BLaER1 (cell line): ENCODE data around the gene CAPN7.

Experiments used
- H3K27ac ChIP-seq: shearing (Covaris generic); formaldehyde crosslinking; 2 replicates; pipeline ENCODE4 v1.8.1; 2022
- H3K27me3 ChIP-seq: shearing (Covaris generic); formaldehyde crosslinking; 2 replicates; pipeline ENCODE4 v1.8.1; 2022
- H3K36me3 ChIP-seq: shearing (Covaris generic); formaldehyde crosslinking; 2 replicates; pipeline ENCODE4 v1.8.1; 2022
- H3K4me1 ChIP-seq: shearing (Covaris generic); formaldehyde crosslinking; 2 replicates; pipeline ENCODE4 v1.8.1; 2022
- H3K4me2 ChIP-seq: shearing (Covaris generic); formaldehyde crosslinking; 2 replicates; pipeline ENCODE4 v1.8.1; 2022
- H3K4me3 ChIP-seq: shearing (Covaris generic); formaldehyde crosslinking; 2 replicates; pipeline ENCODE4 v1.8.1; 2022
- H3K9ac ChIP-seq: shearing (Covaris generic); formaldehyde crosslinking; 2 replicates; pipeline ENCODE4 v1.8.1; 2022
- H3K9me3 ChIP-seq: shearing (Covaris generic); formaldehyde crosslinking; 2 replicates; pipeline ENCODE4 v1.8.1; 2022
- H4K20me1 ChIP-seq: shearing (Covaris generic); formaldehyde crosslinking; 2 replicates; pipeline ENCODE4 v1.8.1; 2022
- Cebpa-rat ChIP-seq: shearing (Covaris generic); IDR thresholded peaks from 2 replicates; pipeline ENCODE4 v1.8.1; 2022

Gene CAPN7

GRCh38 chr3:15228147-15228546 is 22.1 kb downstream of the CAPN7 start:
- TF ChIP-seq Cebpa-rat = no peak
- H3K4me2 ChIP-seq = no peak overlapping the region
- H3K36me3 ChIP-seq = peaks cover 40% of the 10 kb centered on the region
- H4K20me1 ChIP-seq = no peaks in the 10 kb centered on the region
- no peaks in the 10 kb centered on the region for H3K27me3 ChIP-seq
- no peaks in the 10 kb centered on the region for H3K9me3 ChIP-seq
- no peak overlapping the region for H3K27ac ChIP-seq
- H3K4me1 ChIP-seq = no peaks in the 10 kb centered on the region
- H3K9ac ChIP-seq = no peak overlapping the region
- no peak overlapping the region for H3K4me3 ChIP-seq

- no peak for TF ChIP-seq Cebpa-rat
- no peak overlapping the region for H3K27ac ChIP-seq
- no peaks in the 10 kb centered on the region for H4K20me1 ChIP-seq
- H3K36me3 ChIP-seq = peaks cover 43% of the 10 kb centered on the region
- no peak overlapping the region for H3K4me2 ChIP-seq
- no peaks in the 10 kb centered on the region for H3K4me1 ChIP-seq
- no peaks in the 10 kb centered on the region for H3K27me3 ChIP-seq
- H3K4me3 ChIP-seq = no peak overlapping the region
- H3K9ac ChIP-seq = no peak overlapping the region
- no peaks in the 10 kb centered on the region for H3K9me3 ChIP-seq
Observed at GRCh38 chr3:15229262-15229661, 23.2 kb downstream of the CAPN7 start.

- no peak overlapping the region for H3K4me2 ChIP-seq
- H3K4me3 ChIP-seq = no peak overlapping the region
- no peaks in the 10 kb centered on the region for H4K20me1 ChIP-seq
- H3K9me3 ChIP-seq = no peaks in the 10 kb centered on the region
- H3K27me3 ChIP-seq = no peaks in the 10 kb centered on the region
- TF ChIP-seq Cebpa-rat = no peak
- H3K36me3 ChIP-seq = peaks cover 86% of the 10 kb centered on the region
- H3K27ac ChIP-seq = no peak overlapping the region
- H3K4me1 ChIP-seq = no peaks in the 10 kb centered on the region
- H3K9ac ChIP-seq = no peak overlapping the region
Observed at GRCh38 chr3:15241341-15241740, 35.3 kb downstream of the CAPN7 start.

- no peak overlapping the region for H3K4me2 ChIP-seq
Observed at GRCh38 chr3:15243822-15244482, 37.9 kb downstream of the CAPN7 start.

DNA sequence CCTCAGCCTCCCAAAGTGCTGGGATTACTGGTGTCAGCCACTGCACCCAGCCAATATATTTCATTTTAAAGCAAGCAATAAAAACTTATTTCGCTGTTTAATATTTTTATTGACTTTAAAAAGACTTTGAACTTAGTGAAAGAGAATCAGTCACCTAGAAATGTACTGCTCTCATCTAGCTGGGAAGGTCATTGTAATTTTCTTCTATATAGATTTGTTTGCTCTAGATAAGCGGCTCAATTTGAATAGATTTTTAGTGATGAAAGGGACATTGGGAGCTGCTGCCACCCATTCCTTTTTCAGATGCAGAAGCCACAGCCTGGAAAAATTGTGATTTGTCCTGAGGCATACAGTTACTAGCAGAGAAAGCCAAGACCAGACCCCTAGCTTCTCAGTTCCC is 40.1 kb downstream of the CAPN7 start:
- H3K36me3 ChIP-seq = peaks cover 83% of the 10 kb centered on the region
- no peak for TF ChIP-seq Cebpa-rat

More at GRCh38 chr3:15243822-15244482, 37.9 kb downstream of the CAPN7 start:
- Histone ChIP-seq H3K36me3 (peaks cover 85% of the 10 kb centered on the region), H3K27ac (no peak overlapping the region), H3K27me3 (no peaks in the 10 kb centered on the region), H3K9ac (no peak overlapping the region), H4K20me1 (no peaks in the 10 kb centered on the region), H3K4me1 (no peaks in the 10 kb centered on the region), H3K9me3 (no peaks in the 10 kb centered on the region), H3K4me3 (no peak overlapping the region)
- TF ChIP-seq Cebpa-rat = no peak

DNA sequence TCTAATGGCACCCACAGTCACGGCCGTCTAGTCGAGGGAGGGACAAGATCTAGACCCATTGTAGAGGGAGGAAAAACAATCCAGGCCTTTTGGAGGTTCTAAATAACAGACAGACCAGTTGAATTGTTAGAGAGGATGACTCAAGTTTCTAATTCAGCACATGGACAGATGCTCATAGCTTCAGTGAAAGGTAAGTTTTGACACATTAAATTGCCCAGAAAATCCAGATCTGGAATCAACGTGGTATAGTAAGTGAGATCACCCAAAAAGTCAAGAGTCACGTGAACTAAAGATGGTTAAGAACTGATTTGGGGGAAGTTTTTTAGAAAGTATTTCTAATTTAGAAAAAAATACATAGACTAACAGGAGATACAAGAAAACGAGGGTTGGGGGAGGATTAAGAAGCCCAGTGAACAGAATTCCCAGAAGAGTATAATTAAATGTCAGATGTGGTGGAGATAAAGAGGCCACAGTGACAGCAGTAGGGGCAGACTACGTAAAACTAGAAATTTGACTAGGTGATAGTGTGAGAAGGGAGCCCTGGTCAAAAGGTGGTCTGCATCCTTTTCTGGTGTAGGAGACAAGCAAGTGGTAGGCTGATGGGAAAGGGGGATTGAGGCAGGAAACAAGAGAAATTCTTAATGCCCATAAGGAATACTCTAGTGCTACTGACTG is 47.1 kb downstream of the CAPN7 start:
- Histone ChIP-seq H3K27me3 (no peaks in the 10 kb centered on the region), H3K4me1 (no peaks in the 10 kb centered on the region), H3K4me3 (no peak overlapping the region), H4K20me1 (no peaks in the 10 kb centered on the region), H3K4me2 (no peak overlapping the region), H3K9ac (no peak overlapping the region), H3K9me3 (no peaks in the 10 kb centered on the region), H3K27ac (no peak overlapping the region), H3K36me3 (peaks cover 90% of the 10 kb centered on the region)
- no peak for TF ChIP-seq Cebpa-rat

More for the DNA sequence above, 40.1 kb downstream of the CAPN7 start:
- Histone ChIP-seq H3K27ac (no peak overlapping the region), H3K4me3 (no peak overlapping the region), H3K4me1 (no peaks in the 10 kb centered on the region), H3K27me3 (no peaks in the 10 kb centered on the region), H3K9me3 (no peaks in the 10 kb centered on the region), H4K20me1 (no peaks in the 10 kb centered on the region), H3K9ac (no peak overlapping the region), H3K4me2 (no peak overlapping the region)

GRCh38 chr3:15255215-15255614 is 49.2 kb downstream of the CAPN7 start:
- no peak for TF ChIP-seq Cebpa-rat
- no peaks in the 10 kb centered on the region for H3K9me3 ChIP-seq
- no peak overlapping the region for H3K4me2 ChIP-seq
- no peak overlapping the region for H3K4me3 ChIP-seq
- H4K20me1 ChIP-seq = no peaks in the 10 kb centered on the region
- H3K27ac ChIP-seq = no peak overlapping the region
- no peaks in the 10 kb centered on the region for H3K4me1 ChIP-seq
- H3K36me3 ChIP-seq = peaks cover 80% of the 10 kb centered on the region
- no peak overlapping the region for H3K9ac ChIP-seq
- H3K27me3 ChIP-seq = no peaks in the 10 kb centered on the region

DNA sequence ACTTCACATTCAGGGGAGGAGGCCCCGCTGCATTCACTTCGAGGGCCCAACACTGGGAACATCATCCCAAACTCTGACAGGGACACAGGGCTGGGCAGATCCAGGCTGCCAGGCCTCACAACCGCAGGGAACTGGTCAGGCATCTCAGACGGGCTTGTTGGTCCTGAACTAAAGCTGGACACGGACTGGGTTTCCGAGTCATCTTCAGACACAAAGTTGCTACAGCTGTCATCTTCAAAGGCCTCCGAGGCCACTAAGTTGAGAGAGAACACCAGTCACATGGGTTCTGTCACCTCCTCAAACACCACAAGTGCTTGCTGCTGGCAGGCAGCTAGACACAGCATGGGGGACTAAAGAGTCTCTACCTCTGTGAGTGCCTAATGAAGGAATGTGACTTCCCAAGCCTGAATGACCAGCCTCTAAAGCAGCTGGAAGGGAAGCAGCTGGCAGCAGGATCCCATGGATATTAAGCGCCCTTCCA is 50.9 kb downstream of the CAPN7 start:
- Histone ChIP-seq H3K27me3 (no peaks in the 10 kb centered on the region), H3K27ac (no peak overlapping the region), H4K20me1 (no peaks in the 10 kb centered on the region), H3K36me3 (peaks cover 63% of the 10 kb centered on the region), H3K9me3 (no peaks in the 10 kb centered on the region), H3K4me1 (no peaks in the 10 kb centered on the region), H3K4me3 (no peak overlapping the region), H3K9ac (no peak overlapping the region), H3K4me2 (no peak overlapping the region)
- TF ChIP-seq Cebpa-rat = no peak

DNA sequence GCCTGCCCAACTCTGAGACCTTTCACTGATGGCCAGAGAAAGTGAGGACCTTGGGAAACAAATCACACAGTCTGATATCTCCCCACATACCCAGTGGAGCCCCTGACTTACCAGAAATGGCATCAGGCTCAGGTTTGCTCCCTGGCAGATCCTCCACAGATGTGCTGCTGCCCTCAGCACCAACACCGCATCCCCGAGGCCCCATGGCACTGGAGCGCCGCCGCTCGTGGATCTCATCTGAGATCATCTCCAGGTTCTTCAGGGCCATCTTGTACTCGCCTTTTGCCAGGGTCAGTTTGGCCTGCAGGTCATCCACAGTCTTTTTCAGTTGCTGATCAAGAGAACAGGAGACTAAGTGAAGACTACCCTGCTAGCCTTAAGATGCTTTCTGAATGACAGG is 52.7 kb downstream of the CAPN7 start:
- Histone ChIP-seq H3K4me1 (no peaks in the 10 kb centered on the region), H3K27ac (no peak overlapping the region), H3K27me3 (no peaks in the 10 kb centered on the region), H3K4me2 (no peak overlapping the region), H3K4me3 (no peak overlapping the region), H4K20me1 (no peaks in the 10 kb centered on the region), H3K9ac (no peak overlapping the region), H3K9me3 (no peaks in the 10 kb centered on the region), H3K36me3 (peaks cover 48% of the 10 kb centered on the region)
- no peak for TF ChIP-seq Cebpa-rat

DNA sequence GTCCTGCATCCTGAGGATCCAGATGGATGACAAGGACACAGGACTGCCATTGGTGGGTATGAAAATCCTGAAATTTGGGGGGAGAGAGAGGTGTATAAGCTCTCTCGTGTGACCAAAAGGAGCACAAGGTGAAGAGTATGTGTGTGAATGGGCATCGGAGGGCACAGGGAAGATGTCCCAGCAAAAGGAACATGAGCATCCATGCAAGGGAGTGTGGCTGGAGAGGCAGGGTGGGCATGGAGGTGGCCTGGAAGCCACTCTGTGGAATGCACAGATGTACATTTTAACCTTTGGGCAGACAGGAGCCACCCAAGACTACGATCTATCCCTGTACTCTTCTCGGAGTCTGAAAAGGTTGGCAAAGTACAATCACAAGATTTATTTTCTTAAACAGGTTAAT is 54.5 kb downstream of the CAPN7 start:
- Histone ChIP-seq H3K9me3 (no peaks in the 10 kb centered on the region), H3K4me2 (no peak overlapping the region), H3K4me1 (no peaks in the 10 kb centered on the region; the same call in 1 of the 2 replicates), H3K27ac (no peak overlapping the region), H4K20me1 (no peaks in the 10 kb centered on the region), H3K27me3 (no peaks in the 10 kb centered on the region), H3K36me3 (peaks cover 34% of the 10 kb centered on the region), H3K4me3 (no peak overlapping the region), H3K9ac (no peak overlapping the region)
- TF ChIP-seq Cebpa-rat = no peak
